B cell (primary cell): ENCODE data around the gene DCST2.

ENCODE experiments used
- EZH2 ChIP-seq: IDR thresholded peaks from 2 replicates; pipeline ENCODE4 v1.6.1; 2012; ENCODE audit warnings: borderline replicate concordance, low read depth, mild to moderate bottlenecking, moderate library complexity, low read length; ENCODE audit not compliant: insufficient read depth, poor library complexity, severe bottlenecking
- TF ChIP-seq, protein P1 (sequence below): fragments of 200-600 bp; IDR thresholded peaks from one replicate; pipeline ENCODE4 v1.8.0; 2022; ENCODE audit warnings: antibody characterized with exemption, mild to moderate bottlenecking

DNA sequence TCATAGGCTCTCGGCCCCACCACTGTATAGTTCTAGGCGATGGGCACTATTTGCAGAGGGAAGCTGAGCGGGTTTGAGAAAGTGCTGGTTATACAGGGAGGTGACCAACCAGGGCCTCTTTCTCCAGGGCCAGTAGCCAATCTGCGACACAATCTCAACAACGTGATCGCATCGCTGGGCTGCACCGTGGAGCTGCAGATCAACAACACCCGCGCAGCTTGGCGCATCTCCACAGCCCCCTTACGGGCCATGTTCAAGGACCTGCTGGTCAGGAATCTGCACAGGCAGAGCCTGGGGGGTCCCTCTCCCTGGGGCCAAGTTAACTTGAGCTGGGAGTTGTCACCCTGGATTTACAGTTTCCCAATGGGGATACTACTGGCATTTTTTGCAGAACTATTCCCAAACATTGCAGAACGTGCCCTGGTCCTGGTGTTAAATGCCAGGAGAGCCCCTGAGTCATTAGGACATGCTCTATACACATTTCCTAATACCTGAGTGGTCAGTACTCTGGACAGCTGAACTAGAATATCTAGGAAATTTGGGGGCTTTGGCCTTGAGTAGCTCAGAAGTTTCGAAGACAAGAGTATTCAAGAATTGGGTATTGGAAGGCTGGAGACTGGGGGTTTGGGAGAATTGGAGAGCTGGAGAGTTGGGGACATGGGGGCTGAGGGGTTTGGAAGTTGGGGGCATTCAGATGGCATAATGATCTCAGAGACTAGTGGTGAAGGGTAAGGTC, 6.9 kb upstream of the DCST2 start:
- TF ChIP-seq, protein P1, sequence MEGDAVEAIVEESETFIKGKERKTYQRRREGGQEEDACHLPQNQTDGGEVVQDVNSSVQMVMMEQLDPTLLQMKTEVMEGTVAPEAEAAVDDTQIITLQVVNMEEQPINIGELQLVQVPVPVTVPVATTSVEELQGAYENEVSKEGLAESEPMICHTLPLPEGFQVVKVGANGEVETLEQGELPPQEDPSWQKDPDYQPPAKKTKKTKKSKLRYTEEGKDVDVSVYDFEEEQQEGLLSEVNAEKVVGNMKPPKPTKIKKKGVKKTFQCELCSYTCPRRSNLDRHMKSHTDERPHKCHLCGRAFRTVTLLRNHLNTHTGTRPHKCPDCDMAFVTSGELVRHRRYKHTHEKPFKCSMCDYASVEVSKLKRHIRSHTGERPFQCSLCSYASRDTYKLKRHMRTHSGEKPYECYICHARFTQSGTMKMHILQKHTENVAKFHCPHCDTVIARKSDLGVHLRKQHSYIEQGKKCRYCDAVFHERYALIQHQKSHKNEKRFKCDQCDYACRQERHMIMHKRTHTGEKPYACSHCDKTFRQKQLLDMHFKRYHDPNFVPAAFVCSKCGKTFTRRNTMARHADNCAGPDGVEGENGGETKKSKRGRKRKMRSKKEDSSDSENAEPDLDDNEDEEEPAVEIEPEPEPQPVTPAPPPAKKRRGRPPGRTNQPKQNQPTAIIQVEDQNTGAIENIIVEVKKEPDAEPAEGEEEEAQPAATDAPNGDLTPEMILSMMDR = no peak
- no peak for TF ChIP-seq EZH2
